ENCODE measurements around the gene ZDHHC12.
A peak's percentile ranks its signal among the peaks of the same experiment; 100 is the strongest.
"Not testable (repeated sequence)": the region's sequence is repeated elsewhere in the genome, so short reads cannot be mapped to it uniquely, and the experiment has no call there.

The ZDHHC12 gene

GRCh38 chr9:128704356-128704670 lies 19.6 kb downstream of the ZDHHC12 start:
- DNase-seq (ENCODE audit: low read depth), result no peak
- TF ChIP-seq, protein P1, sequence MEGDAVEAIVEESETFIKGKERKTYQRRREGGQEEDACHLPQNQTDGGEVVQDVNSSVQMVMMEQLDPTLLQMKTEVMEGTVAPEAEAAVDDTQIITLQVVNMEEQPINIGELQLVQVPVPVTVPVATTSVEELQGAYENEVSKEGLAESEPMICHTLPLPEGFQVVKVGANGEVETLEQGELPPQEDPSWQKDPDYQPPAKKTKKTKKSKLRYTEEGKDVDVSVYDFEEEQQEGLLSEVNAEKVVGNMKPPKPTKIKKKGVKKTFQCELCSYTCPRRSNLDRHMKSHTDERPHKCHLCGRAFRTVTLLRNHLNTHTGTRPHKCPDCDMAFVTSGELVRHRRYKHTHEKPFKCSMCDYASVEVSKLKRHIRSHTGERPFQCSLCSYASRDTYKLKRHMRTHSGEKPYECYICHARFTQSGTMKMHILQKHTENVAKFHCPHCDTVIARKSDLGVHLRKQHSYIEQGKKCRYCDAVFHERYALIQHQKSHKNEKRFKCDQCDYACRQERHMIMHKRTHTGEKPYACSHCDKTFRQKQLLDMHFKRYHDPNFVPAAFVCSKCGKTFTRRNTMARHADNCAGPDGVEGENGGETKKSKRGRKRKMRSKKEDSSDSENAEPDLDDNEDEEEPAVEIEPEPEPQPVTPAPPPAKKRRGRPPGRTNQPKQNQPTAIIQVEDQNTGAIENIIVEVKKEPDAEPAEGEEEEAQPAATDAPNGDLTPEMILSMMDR (IDR thresholded peaks at IDR 0.05; ENCODE audit: insufficient read depth, low read depth, low read length, missing control alignments), result no peak
- no peak overlapping the region for H3K4me3 ChIP-seq (ENCODE audit: low read depth, low read length)

- TF ChIP-seq, protein P1 (IDR thresholded peaks at IDR 0.05; ENCODE audit: insufficient read depth, low read depth, low read length, missing control alignments), result no peak
- no peak for DNase-seq (ENCODE audit: low read depth)
- no peak overlapping the region for H3K4me3 ChIP-seq (ENCODE audit: low read depth, low read length)
Measured at GRCh38 chr9:128703616-128704355, 20.1 kb downstream of the ZDHHC12 start.

DNA sequence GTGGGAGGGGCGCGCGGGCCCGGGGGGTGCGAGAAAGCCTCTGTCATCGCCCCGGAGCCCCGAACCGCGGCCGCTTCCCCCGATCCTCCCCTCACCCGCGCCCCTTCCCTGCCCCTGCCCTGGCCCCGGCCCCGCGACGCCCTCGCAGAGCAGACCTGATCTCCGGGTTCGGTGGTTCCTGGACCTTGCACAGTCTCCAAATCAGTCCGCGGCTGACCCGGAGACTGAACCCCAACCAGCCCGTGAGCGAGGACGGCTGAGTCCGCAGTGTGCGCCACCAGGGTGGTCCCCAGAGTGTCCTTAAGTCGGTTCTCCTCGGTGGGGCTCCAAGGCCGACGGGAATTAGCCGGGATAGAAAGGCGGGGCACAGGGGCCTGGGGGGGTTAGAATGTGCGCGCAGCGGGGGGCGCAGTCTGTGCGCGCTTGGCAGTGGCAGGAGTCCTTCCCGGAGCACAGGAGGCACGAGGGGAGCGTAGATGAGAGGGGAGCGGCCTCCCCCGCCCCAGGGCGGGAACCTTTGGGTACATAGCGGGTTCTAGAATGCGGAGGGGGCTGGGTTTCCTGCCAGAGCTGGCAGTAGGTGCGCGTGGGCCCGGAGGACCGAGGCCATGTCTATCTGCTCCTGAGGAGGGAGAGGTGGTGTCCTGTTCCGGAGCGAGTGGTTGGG lies 20.8 kb downstream of the ZDHHC12 start:
- H3K4me3 ChIP-seq (ENCODE audit: low read depth, low read length), result peak overlapping the region; percentile 72
- TF ChIP-seq, protein P1 (IDR thresholded peaks at IDR 0.05; ENCODE audit: insufficient read depth, low read depth, low read length, missing control alignments), result no peak
- no peak for DNase-seq (ENCODE audit: low read depth)

DNA sequence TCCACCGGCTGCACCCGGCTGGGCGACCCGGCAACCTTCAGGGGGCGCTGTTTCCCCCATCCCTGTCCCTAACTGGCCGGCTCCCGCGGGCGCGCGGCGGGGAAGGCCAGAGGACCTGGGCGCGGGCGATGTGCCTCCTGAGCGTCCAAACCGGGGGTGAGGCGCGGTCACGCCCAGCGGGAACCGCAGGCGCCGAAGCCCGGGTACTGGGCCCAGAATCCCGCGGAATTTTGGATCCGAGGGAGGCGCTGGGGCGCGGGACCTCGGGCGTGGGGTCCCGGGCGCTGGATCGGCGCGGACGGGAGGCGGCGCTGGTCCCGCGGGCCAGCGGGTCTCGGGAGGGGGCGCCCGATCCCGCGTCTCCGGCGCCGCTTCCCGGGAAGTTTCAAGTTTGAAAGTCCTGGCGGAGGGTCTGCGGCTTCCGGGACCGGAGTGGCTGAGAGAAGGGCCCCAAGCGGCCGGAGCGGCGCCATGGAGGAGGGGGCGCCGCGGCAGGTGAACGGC lies 21.4 kb downstream of the ZDHHC12 start, which contains the start of gene PKN3:
Gene PKN3 (plus strand): TSS at position 59 of the 504 bp plus-strand sequence. CDS start 413 bp downstream, at position 472.
- TF ChIP-seq, protein P1 (IDR thresholded peaks at IDR 0.05; ENCODE audit: insufficient read depth, low read depth, low read length, missing control alignments), result peak; percentile 84
- H3K4me3 ChIP-seq (ENCODE audit: low read depth, low read length), result peak within 1 kb of the TSS; percentile 72
- DNase-seq (ENCODE audit: low read depth), result peak; percentile 90

- DNase-seq (ENCODE audit: low read depth), result no peak
- TF ChIP-seq, protein P1 (IDR thresholded peaks at IDR 0.05; ENCODE audit: insufficient read depth, low read depth, low read length, missing control alignments), result no peak
- H3K4me3 ChIP-seq (ENCODE audit: low read depth, low read length), result peak overlapping the region; percentile 72
Measured at GRCh38 chr9:128701227-128701854, 22.6 kb downstream of the ZDHHC12 start.

- H3K4me3 ChIP-seq (ENCODE audit: low read depth, low read length); DNase-seq (ENCODE audit: low read depth): not testable (repeated sequence)
Measured at GRCh38 chr9:128699096-128699795, 24.7 kb downstream of the ZDHHC12 start.

Data from GM12865 (cell line).